ENCODE results near the gene CRTAC1.

CRTAC1 gene

DNA sequence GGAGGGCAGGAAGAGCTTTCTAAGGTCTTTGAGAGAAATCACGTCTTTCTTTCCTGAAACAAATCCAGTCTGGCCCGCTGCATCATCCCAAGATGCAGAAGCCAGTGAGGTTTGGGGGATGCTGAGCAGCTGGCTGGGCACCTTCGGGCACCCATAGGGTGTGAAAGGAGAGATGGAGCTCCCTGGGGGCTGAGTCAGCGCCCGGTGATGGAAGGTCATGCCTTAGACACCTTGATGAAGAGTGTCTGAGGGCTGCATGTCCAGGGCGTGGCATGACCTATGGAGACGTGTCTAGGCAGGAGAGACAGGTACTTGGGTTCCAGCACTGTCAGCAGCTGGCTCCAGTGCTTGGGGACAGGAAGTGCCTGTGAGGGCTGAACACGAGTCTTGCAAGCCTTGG lies 92.5 kb downstream of the CRTAC1 start:
- H3K4me1 ChIP-seq (ENCODE audit: control insufficient read depth, insufficient read depth, low read length): no peaks in the 10 kb centered on the region
- H3K9ac ChIP-seq (ENCODE audit: low read depth, low read length): no peak overlapping the region
- no peak overlapping the region for H3K27ac ChIP-seq (ENCODE audit: low read depth, low read length)
- no peaks in the 10 kb centered on the region for H3K36me3 ChIP-seq (ENCODE audit: control insufficient read depth, insufficient read depth, low read length)
- no peak overlapping the region for H3K4me3 ChIP-seq (ENCODE audit: low read depth, low read length)
- no peaks in the 10 kb centered on the region for H3K27me3 ChIP-seq (ENCODE audit: control insufficient read depth, insufficient read depth, low read length)
- H3K9me3 ChIP-seq (ENCODE audit: control insufficient read depth, insufficient read depth, low read length): no peaks in the 10 kb centered on the region

DNA sequence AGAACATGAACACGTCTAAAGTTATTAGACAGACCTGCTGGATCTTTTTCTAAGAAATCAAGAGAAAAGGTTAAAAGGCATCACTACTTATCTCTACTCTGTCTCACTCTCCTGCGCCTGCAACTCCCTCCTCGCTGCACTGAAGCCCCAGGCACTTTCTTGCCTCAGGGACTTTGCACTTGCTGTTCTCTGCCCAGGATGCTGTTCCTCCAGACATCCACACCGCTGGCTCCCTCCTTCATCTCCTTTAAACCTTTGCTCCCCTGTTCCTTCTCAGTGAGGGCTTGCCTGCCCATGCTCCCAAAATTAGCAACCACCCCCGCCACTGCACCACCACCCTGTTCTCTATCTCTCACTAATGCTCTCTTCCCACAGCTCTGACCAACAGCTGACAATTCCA lies 93.4 kb downstream of the CRTAC1 start:
- Histone ChIP-seq H3K9me3 (ENCODE audit: control insufficient read depth, insufficient read depth, low read length) (no peaks in the 10 kb centered on the region), H3K9ac (ENCODE audit: low read depth, low read length) (no peak overlapping the region), H3K27ac (ENCODE audit: low read depth, low read length) (no peak overlapping the region), H3K4me1 (ENCODE audit: control insufficient read depth, insufficient read depth, low read length) (no peaks in the 10 kb centered on the region), H3K36me3 (ENCODE audit: control insufficient read depth, insufficient read depth, low read length) (no peaks in the 10 kb centered on the region), H3K4me3 (ENCODE audit: low read depth, low read length) (no peak overlapping the region), H3K27me3 (ENCODE audit: control insufficient read depth, insufficient read depth, low read length) (no peaks in the 10 kb centered on the region)

DNA sequence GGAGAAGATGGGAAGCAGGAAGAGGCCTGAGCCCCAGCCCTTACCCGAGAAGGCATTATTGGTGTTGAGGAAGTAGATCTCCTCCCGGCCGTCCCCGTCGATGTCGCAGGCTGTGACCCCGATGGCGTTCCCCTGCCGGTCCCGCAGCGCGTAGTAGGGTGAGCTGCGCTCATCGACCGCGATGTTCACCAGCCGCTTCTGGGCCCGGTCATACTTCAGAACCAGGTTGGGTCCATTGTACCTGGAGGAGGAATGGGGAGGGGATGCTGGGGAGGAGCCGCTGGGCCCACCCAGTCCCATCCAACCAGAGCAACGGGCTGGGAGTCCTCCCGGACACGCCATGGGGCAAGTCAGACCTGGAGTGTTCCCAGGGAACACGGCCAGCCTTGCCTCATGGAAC lies 94.3 kb downstream of the CRTAC1 start:
- H3K9ac ChIP-seq (ENCODE audit: low read depth, low read length): no peak overlapping the region
- no peaks in the 10 kb centered on the region for H3K9me3 ChIP-seq (ENCODE audit: control insufficient read depth, insufficient read depth, low read length)
- H3K36me3 ChIP-seq (ENCODE audit: control insufficient read depth, insufficient read depth, low read length): no peaks in the 10 kb centered on the region
- H3K4me3 ChIP-seq (ENCODE audit: low read depth, low read length): no peak overlapping the region
- H3K4me1 ChIP-seq (ENCODE audit: control insufficient read depth, insufficient read depth, low read length): no peaks in the 10 kb centered on the region
- no peak overlapping the region for H3K27ac ChIP-seq (ENCODE audit: low read depth, low read length)
- H3K27me3 ChIP-seq (ENCODE audit: control insufficient read depth, insufficient read depth, low read length): no peaks in the 10 kb centered on the region

DNA sequence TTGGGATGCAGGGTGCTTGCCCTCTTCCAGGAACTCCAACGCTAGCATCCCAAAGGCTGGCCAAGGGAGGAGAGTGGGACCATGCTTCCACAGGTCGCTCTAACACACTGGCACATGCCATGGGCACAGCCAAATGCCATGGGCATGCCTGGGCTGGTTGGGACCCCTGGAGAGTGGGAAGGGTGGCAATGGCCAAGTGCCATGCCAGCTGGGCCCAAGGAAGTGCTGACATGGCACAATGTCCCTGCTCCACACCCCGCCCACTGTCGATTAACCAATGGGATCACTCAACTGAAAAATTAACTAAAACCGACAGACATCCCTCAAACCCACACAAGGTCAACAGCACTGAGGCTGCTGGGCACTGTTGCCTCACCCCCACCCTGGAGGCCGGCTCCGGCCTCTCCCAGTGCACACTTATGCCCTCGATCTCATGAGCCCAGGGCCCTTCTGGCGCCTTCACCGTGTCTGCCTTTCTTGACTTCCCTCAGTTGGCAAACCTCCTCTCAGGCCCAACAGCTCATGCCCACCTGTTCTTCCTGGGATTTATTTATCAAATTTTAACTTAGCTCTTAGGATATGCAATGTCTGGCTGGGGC lies 97.4 kb downstream of the CRTAC1 start:
- H3K4me1 ChIP-seq (ENCODE audit: control insufficient read depth, insufficient read depth, low read length): no peaks in the 10 kb centered on the region

DNA sequence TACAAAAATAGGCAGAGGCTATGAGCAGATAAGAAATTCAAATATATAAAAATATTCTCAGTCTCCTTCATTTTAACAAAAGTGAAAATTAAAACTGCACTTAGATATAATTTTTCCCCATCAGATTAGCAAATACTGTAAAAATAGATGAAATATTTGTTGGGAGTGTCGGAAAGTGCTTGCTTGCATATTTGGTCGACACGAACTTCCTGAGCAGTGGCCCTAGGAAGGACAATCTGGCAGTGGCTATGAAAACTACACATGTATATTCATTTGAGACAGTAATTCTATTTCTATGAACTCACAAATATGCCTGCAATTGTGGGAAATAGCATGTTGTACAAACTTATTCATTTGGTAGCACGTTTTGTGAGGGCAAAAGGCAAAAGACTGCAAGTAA lies 99.4 kb downstream of the CRTAC1 start:
- H3K36me3 ChIP-seq (ENCODE audit: control insufficient read depth, insufficient read depth, low read length): no peaks in the 10 kb centered on the region
- H3K9me3 ChIP-seq (ENCODE audit: control insufficient read depth, insufficient read depth, low read length): no peaks in the 10 kb centered on the region
- H3K9ac ChIP-seq (ENCODE audit: low read depth, low read length): no peak overlapping the region
- H3K4me1 ChIP-seq (ENCODE audit: control insufficient read depth, insufficient read depth, low read length): no peaks in the 10 kb centered on the region
- no peak overlapping the region for H3K4me3 ChIP-seq (ENCODE audit: low read depth, low read length)
- H3K27ac ChIP-seq (ENCODE audit: low read depth, low read length): no peak overlapping the region
- no peaks in the 10 kb centered on the region for H3K27me3 ChIP-seq (ENCODE audit: control insufficient read depth, insufficient read depth, low read length)

More for the DNA sequence above, 97.4 kb downstream of the CRTAC1 start:
- H3K9me3 ChIP-seq (ENCODE audit: control insufficient read depth, insufficient read depth, low read length): no peaks in the 10 kb centered on the region
- H3K27me3 ChIP-seq (ENCODE audit: control insufficient read depth, insufficient read depth, low read length): no peaks in the 10 kb centered on the region
- no peaks in the 10 kb centered on the region for H3K36me3 ChIP-seq (ENCODE audit: control insufficient read depth, insufficient read depth, low read length)
- no peak overlapping the region for H3K27ac ChIP-seq (ENCODE audit: low read depth, low read length)
- no peak overlapping the region for H3K4me3 ChIP-seq (ENCODE audit: low read depth, low read length)
- H3K9ac ChIP-seq (ENCODE audit: low read depth, low read length): no peak overlapping the region

DNA sequence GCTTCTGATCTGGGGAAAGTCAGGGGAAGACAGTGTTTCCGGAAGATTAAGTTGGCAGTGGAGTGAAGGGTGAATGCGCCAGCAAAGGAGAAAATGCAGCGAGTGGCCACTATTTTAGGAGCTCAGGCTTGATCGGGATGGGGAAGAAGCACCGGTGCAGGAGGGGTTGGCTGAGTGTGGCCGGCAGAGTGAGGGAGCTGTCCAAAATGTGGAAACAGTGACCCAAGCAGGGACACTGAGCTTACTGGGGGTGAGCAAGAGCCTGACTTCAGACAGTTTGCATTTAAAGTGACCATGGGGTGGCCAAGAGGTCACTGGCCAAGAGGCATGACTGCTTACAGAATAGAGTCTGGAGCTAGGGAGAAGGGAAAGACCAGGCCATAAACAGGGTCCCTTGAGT lies 101.5 kb downstream of the CRTAC1 start:
- Histone ChIP-seq H3K9me3 (ENCODE audit: control insufficient read depth, insufficient read depth, low read length) (no peaks in the 10 kb centered on the region), H3K4me1 (ENCODE audit: control insufficient read depth, insufficient read depth, low read length) (no peaks in the 10 kb centered on the region), H3K27me3 (ENCODE audit: control insufficient read depth, insufficient read depth, low read length) (no peaks in the 10 kb centered on the region), H3K9ac (ENCODE audit: low read depth, low read length) (no peak overlapping the region), H3K27ac (ENCODE audit: low read depth, low read length) (no peak overlapping the region), H3K36me3 (ENCODE audit: control insufficient read depth, insufficient read depth, low read length) (no peaks in the 10 kb centered on the region), H3K4me3 (ENCODE audit: low read depth, low read length) (no peak overlapping the region)

DNA sequence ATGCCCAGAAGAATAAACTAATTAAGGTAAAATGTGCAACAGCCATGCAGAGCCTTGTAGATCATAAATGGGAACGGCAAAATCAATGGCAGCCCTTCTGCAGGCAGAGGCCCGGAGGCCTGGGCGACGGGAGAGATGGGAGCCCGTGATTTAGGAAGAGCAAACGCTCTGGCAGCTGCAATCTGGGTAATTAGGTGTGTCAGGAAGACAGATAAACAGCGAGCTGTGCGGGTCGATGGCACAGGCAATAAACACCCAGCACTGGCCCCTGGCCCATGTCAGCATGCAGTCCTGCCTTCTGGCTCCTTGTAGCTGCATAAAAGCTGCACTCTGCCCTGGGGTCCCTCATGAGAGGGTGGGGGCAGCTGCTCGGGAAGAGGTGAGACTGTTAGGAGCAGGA lies 102.8 kb downstream of the CRTAC1 start:
- H3K4me3 ChIP-seq (ENCODE audit: low read depth, low read length): no peak overlapping the region
- H3K4me1 ChIP-seq (ENCODE audit: control insufficient read depth, insufficient read depth, low read length): no peaks in the 10 kb centered on the region
- H3K9ac ChIP-seq (ENCODE audit: low read depth, low read length): no peak overlapping the region
- H3K36me3 ChIP-seq (ENCODE audit: control insufficient read depth, insufficient read depth, low read length): no peaks in the 10 kb centered on the region
- H3K9me3 ChIP-seq (ENCODE audit: control insufficient read depth, insufficient read depth, low read length): no peaks in the 10 kb centered on the region
- H3K27me3 ChIP-seq (ENCODE audit: control insufficient read depth, insufficient read depth, low read length): no peaks in the 10 kb centered on the region
- no peak overlapping the region for H3K27ac ChIP-seq (ENCODE audit: low read depth, low read length)

DNA sequence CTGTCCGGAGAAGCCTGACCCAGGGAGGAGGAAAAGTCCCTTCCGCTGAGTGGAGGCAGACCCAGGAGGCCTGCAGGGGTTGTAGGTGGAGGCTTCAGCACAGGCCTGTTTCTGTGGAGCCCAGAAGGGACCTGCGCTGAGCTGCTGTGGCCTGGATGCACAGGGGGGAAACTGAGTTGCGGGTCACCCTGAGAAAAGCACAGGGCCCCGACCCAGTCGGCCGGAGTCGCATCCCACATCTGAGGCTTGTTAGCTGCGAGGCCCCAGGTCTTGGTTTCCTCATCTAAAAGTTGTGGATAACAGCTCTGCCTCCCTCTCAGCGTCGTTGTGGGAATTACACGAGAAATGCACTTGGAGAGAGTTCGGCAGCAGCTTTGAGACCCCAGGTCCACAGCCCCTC lies 104.4 kb downstream of the CRTAC1 start:
- H3K36me3 ChIP-seq (ENCODE audit: control insufficient read depth, insufficient read depth, low read length): no peaks in the 10 kb centered on the region
- no peak overlapping the region for H3K4me3 ChIP-seq (ENCODE audit: low read depth, low read length)
- no peaks in the 10 kb centered on the region for H3K4me1 ChIP-seq (ENCODE audit: control insufficient read depth, insufficient read depth, low read length)
- H3K9ac ChIP-seq (ENCODE audit: low read depth, low read length): no peak overlapping the region
- no peak overlapping the region for H3K27ac ChIP-seq (ENCODE audit: low read depth, low read length)
- H3K9me3 ChIP-seq (ENCODE audit: control insufficient read depth, insufficient read depth, low read length): no peaks in the 10 kb centered on the region
- H3K27me3 ChIP-seq (ENCODE audit: control insufficient read depth, insufficient read depth, low read length): no peaks in the 10 kb centered on the region

DNA sequence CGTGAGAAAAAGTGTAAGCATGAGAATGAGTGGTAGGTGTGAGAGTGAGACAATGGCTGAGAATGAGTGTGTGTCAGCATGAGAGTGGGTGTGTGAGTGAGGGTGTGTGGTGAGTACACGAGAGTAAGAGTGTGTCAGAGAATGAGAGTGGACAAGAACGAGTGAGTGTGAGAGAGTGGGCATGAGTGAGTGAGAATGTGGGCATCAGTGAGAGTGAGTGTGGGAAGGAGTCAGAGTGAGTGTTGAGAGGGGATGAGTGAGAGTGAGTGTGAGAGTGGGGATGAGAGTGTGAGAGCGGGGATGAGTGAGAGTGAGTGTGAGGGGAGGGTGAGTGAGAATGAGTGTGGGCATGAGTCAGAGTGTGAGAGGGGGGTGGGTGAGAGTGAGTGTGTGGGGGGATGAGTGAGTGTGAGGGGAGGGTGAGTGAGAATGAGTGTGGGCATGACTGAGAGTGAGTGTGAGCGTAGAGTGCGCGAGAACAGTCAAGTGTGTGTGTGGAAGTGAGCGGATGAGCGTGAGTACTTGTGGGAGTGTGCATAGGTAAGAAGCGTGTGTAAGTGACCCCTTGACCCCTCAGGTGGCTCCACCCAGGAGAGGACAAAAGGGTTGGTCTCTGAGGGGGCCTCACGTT lies 105.0 kb downstream of the CRTAC1 start:
- Histone ChIP-seq H3K4me3 (ENCODE audit: low read depth, low read length) (no peak overlapping the region), H3K4me1 (ENCODE audit: control insufficient read depth, insufficient read depth, low read length) (no peaks in the 10 kb centered on the region)

DNA sequence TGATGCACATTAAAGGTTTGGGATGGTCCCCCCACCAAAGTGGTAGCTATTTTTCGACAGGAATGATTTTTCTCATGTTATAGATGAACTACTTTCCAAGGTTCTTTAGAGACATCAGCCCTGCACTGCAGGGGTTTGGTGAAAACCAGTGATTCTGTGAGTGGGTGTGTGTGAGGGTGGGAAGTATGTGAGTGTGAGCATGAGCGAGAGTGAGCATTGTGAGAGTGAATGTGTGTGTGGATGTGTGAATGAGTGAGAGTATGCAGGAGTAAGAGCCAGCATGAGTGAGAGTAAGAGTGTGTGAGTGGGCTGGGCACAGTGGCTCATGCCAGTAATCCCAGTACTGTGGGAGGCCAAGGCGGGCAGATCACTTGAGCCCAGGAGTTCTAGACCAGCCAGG lies 105.7 kb downstream of the CRTAC1 start:
- no peaks in the 10 kb centered on the region for H3K36me3 ChIP-seq (ENCODE audit: control insufficient read depth, insufficient read depth, low read length)
- no peaks in the 10 kb centered on the region for H3K27me3 ChIP-seq (ENCODE audit: control insufficient read depth, insufficient read depth, low read length)
- H3K27ac ChIP-seq (ENCODE audit: low read depth, low read length): no peak overlapping the region

More for the DNA sequence above, 105.0 kb downstream of the CRTAC1 start:
- H3K36me3 ChIP-seq (ENCODE audit: control insufficient read depth, insufficient read depth, low read length): no peaks in the 10 kb centered on the region
- no peak overlapping the region for H3K9ac ChIP-seq (ENCODE audit: low read depth, low read length)
- no peaks in the 10 kb centered on the region for H3K9me3 ChIP-seq (ENCODE audit: control insufficient read depth, insufficient read depth, low read length)
- no peak overlapping the region for H3K27ac ChIP-seq (ENCODE audit: low read depth, low read length)
- no peaks in the 10 kb centered on the region for H3K27me3 ChIP-seq (ENCODE audit: control insufficient read depth, insufficient read depth, low read length)

DNA sequence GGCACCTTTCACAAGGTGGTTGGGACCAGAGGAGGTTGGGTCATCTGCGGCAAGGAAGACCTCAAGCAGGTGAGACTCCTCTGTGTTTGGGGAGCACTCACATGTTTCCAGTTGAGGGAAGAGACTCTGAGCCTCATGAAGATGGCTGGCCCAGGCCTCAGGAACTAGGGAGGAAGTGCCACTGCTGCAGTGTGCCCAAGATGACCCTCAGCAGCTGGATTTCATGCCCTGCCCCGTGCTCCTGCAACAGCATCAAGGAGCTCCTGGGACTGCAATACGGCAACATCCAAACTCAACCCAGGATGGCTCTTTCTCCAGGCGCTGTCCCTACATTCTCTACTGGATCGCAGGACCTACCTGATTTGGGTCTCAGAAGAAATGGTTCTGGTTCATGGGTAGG lies 106.9 kb downstream of the CRTAC1 start:
- H3K4me3 ChIP-seq (ENCODE audit: low read depth, low read length): no peak overlapping the region
- H3K9me3 ChIP-seq (ENCODE audit: control insufficient read depth, insufficient read depth, low read length): no peaks in the 10 kb centered on the region
- no peaks in the 10 kb centered on the region for H3K36me3 ChIP-seq (ENCODE audit: control insufficient read depth, insufficient read depth, low read length)
- H3K9ac ChIP-seq (ENCODE audit: low read depth, low read length): no peak overlapping the region
- no peak overlapping the region for H3K27ac ChIP-seq (ENCODE audit: low read depth, low read length)
- H3K27me3 ChIP-seq (ENCODE audit: control insufficient read depth, insufficient read depth, low read length): no peaks in the 10 kb centered on the region; the same call in 1 of the 2 replicates
- no peaks in the 10 kb centered on the region for H3K4me1 ChIP-seq (ENCODE audit: control insufficient read depth, insufficient read depth, low read length)

More for the DNA sequence above, 105.7 kb downstream of the CRTAC1 start:
- Histone ChIP-seq H3K4me3 (ENCODE audit: low read depth, low read length) (no peak overlapping the region), H3K4me1 (ENCODE audit: control insufficient read depth, insufficient read depth, low read length) (no peaks in the 10 kb centered on the region), H3K9me3 (ENCODE audit: control insufficient read depth, insufficient read depth, low read length) (no peaks in the 10 kb centered on the region), H3K9ac (ENCODE audit: low read depth, low read length) (no peak overlapping the region)
